Measurements from ENCODE around the gene RFC1. TPM values are rescaled to one million over a fixed set of nuclear protein-coding genes. Genes with fewer than 3 reads are reported as not detected.
A peak's percentile ranks its signal among the peaks of the same experiment; 100 is the strongest.

The RFC1 gene
- total and polyA plus RNA-seq, 4 donors: 13.3 to 45.2 (median 30.8) TPM

- H3K27ac ChIP-seq (ENCODE audit: low read depth in 1 of 2, low read length in 2 of 2): no peak overlapping the region
- TF ChIP-seq TAF1 (conservative IDR thresholded peaks at IDR 0.05) (no peak), HNF4A (conservative IDR thresholded peaks at IDR 0.05) (no peak), YY1 (IDR thresholded peaks at IDR 0.05) (no peak), RAD21 (IDR thresholded peaks at IDR 0.05) (peak in 1 of 2 donors; percentile 19)
- no peak overlapping the region for H3K4me3 ChIP-seq (ENCODE audit: low read depth in 1 of 3, low read length in 3 of 3)
- H3K9me3 ChIP-seq (ENCODE audit: control insufficient read depth in 4 of 4, low read length in 3 of 4): no peaks in the 10 kb centered on the region
- 58% methylated on average over 2 of the region's 2 CpGs for WGBS
- no peaks in the 10 kb centered on the region for H3K27me3 ChIP-seq (ENCODE audit: control insufficient read depth in 4 of 4, insufficient read depth in 4 of 4, low read length in 3 of 4)
- no peak overlapping the region for H3K9ac ChIP-seq (ENCODE audit: low read depth in 1 of 2, low read length in 2 of 2)
- H3K36me3 ChIP-seq (ENCODE audit: control insufficient read depth in 4 of 4, insufficient read depth in 3 of 4, low read depth in 1 of 4, low read length in 3 of 4): peaks cover 2 to 13% (median 6%) of the 10 kb centered on the region in 4 donors
- DNase-seq (ENCODE audit: low spot score): no peak
- H3K4me1 ChIP-seq (ENCODE audit: control insufficient read depth in 4 of 4, insufficient read depth in 4 of 4, low read length in 3 of 4): no peaks in the 10 kb centered on the region
Observed at GRCh38 chr4:39255266-39255665, 110.9 kb downstream of the RFC1 start.

DNA sequence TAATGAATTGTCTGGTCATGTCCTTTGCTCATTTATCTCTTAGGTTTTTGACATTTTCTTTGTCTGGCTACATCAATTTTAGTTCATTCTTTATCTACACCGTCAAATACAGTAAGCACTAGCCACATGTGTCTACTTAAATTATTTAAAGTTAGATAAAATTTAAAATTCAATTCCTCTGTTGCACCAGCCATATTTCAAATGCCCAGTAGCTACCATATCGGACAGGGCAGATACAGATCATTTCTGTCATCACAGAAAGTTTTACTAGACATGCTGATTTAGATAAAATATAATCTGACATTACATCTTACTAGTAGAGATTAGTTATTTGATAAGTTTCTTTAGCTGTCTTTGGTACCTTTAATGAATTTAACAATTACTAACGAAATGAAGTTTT lies 122.7 kb downstream of the RFC1 start:
- Histone ChIP-seq H3K9ac (ENCODE audit: low read depth in 1 of 2, low read length in 2 of 2) (no peak overlapping the region), H3K9me3 (ENCODE audit: control insufficient read depth in 4 of 4, low read length in 3 of 4) (no peaks in the 10 kb centered on the region), H3K4me1 (ENCODE audit: control insufficient read depth in 4 of 4, insufficient read depth in 4 of 4, low read length in 3 of 4) (no peaks in the 10 kb centered on the region), H3K36me3 (ENCODE audit: control insufficient read depth in 4 of 4, insufficient read depth in 3 of 4, low read depth in 1 of 4, low read length in 3 of 4) (peaks cover 0 to 7% (median 5%) of the 10 kb centered on the region in 4 donors), H3K27me3 (ENCODE audit: control insufficient read depth in 4 of 4, insufficient read depth in 4 of 4, low read length in 3 of 4) (no peaks in the 10 kb centered on the region), H3K27ac (ENCODE audit: low read depth in 1 of 2, low read length in 2 of 2) (no peak overlapping the region), H3K4me3 (ENCODE audit: low read depth in 1 of 3, low read length in 3 of 3) (no peak overlapping the region)
- no peak for TF ChIP-seq HNF4A (conservative IDR thresholded peaks at IDR 0.05)
- no peak for TF ChIP-seq SP1 (IDR thresholded peaks at IDR 0.05)
- no peak for TF ChIP-seq EGR1 (IDR thresholded peaks at IDR 0.05; ENCODE audit: low read depth in 2 of 2)
- TF ChIP-seq FOXA1 (IDR thresholded peaks at IDR 0.05): no peak
- no peak for TF ChIP-seq GABPA (IDR thresholded peaks at IDR 0.05 in 1 of 2, conservative IDR thresholded peaks at IDR 0.05 in 1 of 2)
- no peak for TF ChIP-seq CTCF (IDR thresholded peaks at IDR 0.05; ENCODE audit: low read depth, low read length, missing input control)
- TF ChIP-seq, protein P1, sequence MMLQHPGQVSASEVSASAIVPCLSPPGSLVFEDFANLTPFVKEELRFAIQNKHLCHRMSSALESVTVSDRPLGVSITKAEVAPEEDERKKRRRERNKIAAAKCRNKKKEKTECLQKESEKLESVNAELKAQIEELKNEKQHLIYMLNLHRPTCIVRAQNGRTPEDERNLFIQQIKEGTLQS (IDR thresholded peaks at IDR 0.05): no peak
- TF ChIP-seq MAX (IDR thresholded peaks at IDR 0.05): no peak
- 93% methylated on average over 3 of the region's 3 CpGs for WGBS
- DNase-seq (ENCODE audit: low spot score): no peak

Small RNA genes lying within 50 kb of the gene (small RNA-seq; reads per million reads assigned to genes)
- not detected for gene MIR5591
- not detected for gene RNU6-32P
- not detected for gene RNU6-887P

Other genes starting within 250 kb of the RFC1 start
- 10 to 100 TPM; 13.1 to 34.3 TPM for gene WDR19, start 183.8 kb downstream of the RFC1 start, total RNA-seq
- gene WDR19, start 183.8 kb downstream of the RFC1 start, polyA plus RNA-seq: 10 to 100 TPM in 1 of 2 donors, 1 to 10 TPM in 1; 9.5 to 22.3 TPM
- gene KLB, start 40.6 kb upstream of the RFC1 start, total RNA-seq: 10 to 100 TPM; 28.0 to 31.0 TPM
- 10 to 100 TPM; 13.5 to 17.5 TPM for gene KLB, start 40.6 kb upstream of the RFC1 start, polyA plus RNA-seq
- gene RPL9, start 92.6 kb upstream of the RFC1 start, total RNA-seq: 1,000 to 10,000 TPM in 1 of 2 donors, 100 to 1,000 TPM in 1; 732 to 1,176 TPM
- 100 to 1,000 TPM; 427 to 499 TPM for gene RPL9, start 92.6 kb upstream of the RFC1 start, polyA plus RNA-seq
- gene LIAS, start 92.7 kb upstream of the RFC1 start, total RNA-seq: 1 to 10 TPM; 7.1 to 9.7 TPM
- 1 to 10 TPM; 9.4 to 9.7 TPM for gene LIAS, start 92.7 kb upstream of the RFC1 start, polyA plus RNA-seq
- 100 to 1,000 TPM in 1 of 2 donors, 10 to 100 TPM in 1; 33.1 to 241 TPM for gene UGDH, start 161.1 kb upstream of the RFC1 start, total RNA-seq
- 100 to 1,000 TPM in 1 of 2 donors, 10 to 100 TPM in 1; 40.5 to 127 TPM for gene UGDH, start 161.1 kb upstream of the RFC1 start, polyA plus RNA-seq

Measured in liver (tissue), 10 donors.